Endothelial cell of umbilical vein (primary cell): ENCODE data around the gene ZNF26. TPM values are rescaled to one million over a fixed set of nuclear protein-coding genes. Genes with fewer than 3 reads are reported as not detected.

Experiments used
- BruUV-seq: library from RNA; stranded (reverse); fragments of 400-500 nt; replicated peaks from 2 replicates; lab custom pipeline; 2021; lab: Mats Ljungman, UMichigan
- CTCF ChIA-PET: fragments of 300-600, 350-600 bp; sonication (Branson Sonifier 250); formaldehyde crosslinking; loops from one replicate; lab custom pipeline; 2021; ENCODE audit warnings: antibody characterized with exemption, inconsistent platforms; lab: Charles Lee
- POLR2A ChIA-PET: fragments of 300-600, 350-600 bp; sonication (Branson Sonifier 250); formaldehyde crosslinking; loops from one replicate; lab custom pipeline; 2021; ENCODE audit warnings: antibody characterized with exemption, inconsistent platforms; lab: Charles Lee
- DNase-seq: peaks from one replicate; pipeline ENCODE4 v3.0.0-alpha.2; 2011; ENCODE audit warnings: low read depth, low spot score
- FAIRE-seq: peaks from 2 replicates; lab custom pipeline; 2011; peaks lifted over from hg19 to GRCh38; lab: Jason Lieb, UNC
- H2AFZ ChIP-seq: 2 replicates; pipeline ENCODE4 v1.6.0; 2012; ENCODE audit warnings: low read depth, low read length, control low read depth, inconsistent platforms
- H3K27ac ChIP-seq: 2 replicates; pipeline ENCODE4 v1.5.1; 2011; ENCODE audit warnings: low read depth, mild to moderate bottlenecking, control low read depth, low read length, moderate library complexity; ENCODE audit not compliant: insufficient read depth
- H3K27me3 ChIP-seq, 2 experiments: 2 replicates each; pipeline versions ENCODE4 v1.6.0 to v1.6.1; 2011; ENCODE audit warnings: low read length in 2 of 2, mixed read lengths in 1 of 2; ENCODE audit not compliant: control insufficient read depth in 2 of 2, insufficient read depth in 2 of 2
- H3K36me3 ChIP-seq, 2 experiments: 2 replicates in 1 of 2; 3 replicates in 1 of 2; pipeline ENCODE4 v1.5.1; 2011; ENCODE audit warnings: low read length in 2 of 2, mild to moderate bottlenecking in 1 of 2, moderate library complexity in 1 of 2; ENCODE audit not compliant: control insufficient read depth in 2 of 2, insufficient read depth in 2 of 2; ENCODE audit errors: extremely low read depth in 1 of 2
- H3K4me1 ChIP-seq: 3 replicates; pipeline ENCODE4 v1.5.1; 2011; ENCODE audit warnings: mild to moderate bottlenecking, low read length; ENCODE audit not compliant: control insufficient read depth, insufficient read depth; ENCODE audit errors: extremely low read depth
- H3K4me2 ChIP-seq: 2 replicates; pipeline ENCODE4 v1.6.1; 2011; ENCODE audit warnings: low read length, control low read depth, mixed read lengths; ENCODE audit not compliant: insufficient read depth
- H3K4me3 ChIP-seq, 3 experiments: fragments of 200-600 bp in 1 of 3; sonication (generic), shearing (Covaris generic) in 1 of 3; replicated peaks in 1 of 3; 2 replicates each; pipeline ENCODE4 v1.5.1; 2011 to 2016; ENCODE audit warnings: control low read depth in 3 of 3, low read length in 3 of 3, mild to moderate bottlenecking in 2 of 3, inconsistent platforms in 1 of 3, low read depth in 1 of 3, moderate library complexity in 1 of 3; ENCODE audit not compliant: insufficient read depth in 1 of 3
- H3K79me2 ChIP-seq: 2 replicates; pipeline ENCODE4 v1.6.0; 2012; ENCODE audit warnings: low read length, inconsistent platforms; ENCODE audit not compliant: control insufficient read depth, insufficient read depth
- H3K9ac ChIP-seq: replicated peaks from 2 replicates; pipeline ENCODE3; 2011; ENCODE audit warnings: low read length, control low read depth; ENCODE audit not compliant: insufficient read depth; ENCODE audit errors: extremely low read depth
- H3K9me1 ChIP-seq: replicated peaks from 3 replicates; pipeline ENCODE4 v1.6.0; 2011; ENCODE audit warnings: mild to moderate bottlenecking, low read length; ENCODE audit not compliant: control insufficient read depth, insufficient read depth; ENCODE audit errors: extremely low read depth
- H3K9me3 ChIP-seq: replicated peaks from 2 replicates; pipeline ENCODE4 v1.5.1; 2012; ENCODE audit warnings: low read length, inconsistent platforms; ENCODE audit not compliant: control insufficient read depth, insufficient read depth
- H4K20me1 ChIP-seq: replicated peaks from 2 replicates; pipeline ENCODE3; 2011; ENCODE audit warnings: mild to moderate bottlenecking, low read length; ENCODE audit not compliant: control insufficient read depth, insufficient read depth; ENCODE audit errors: extremely low read depth
- CTCF ChIP-seq, 2 donors: IDR thresholded peaks; 1 replicate in 1 of 2; 2 replicates in 1 of 2; pipeline ENCODE4 v1.5.1; 2011; ENCODE audit warnings: low read length in 2 of 2, mild to moderate bottlenecking in 2 of 2, moderate library complexity in 2 of 2, control low read depth in 1 of 2, inconsistent platforms in 1 of 2, low read depth in 1 of 2; ENCODE audit not compliant: insufficient read depth in 1 of 2; ENCODE audit errors: extremely low read depth in 1 of 2
- EZH2 ChIP-seq: IDR thresholded peaks from 2 replicates; pipeline ENCODE4 v1.6.1; 2012; ENCODE audit warnings: borderline replicate concordance, low read depth, mild to moderate bottlenecking, moderate library complexity, low read length, inconsistent platforms; ENCODE audit not compliant: severe bottlenecking
- FOS ChIP-seq: IDR thresholded peaks from 2 replicates; pipeline ENCODE4 v1.6.1; 2011; ENCODE audit warnings: mild to moderate bottlenecking, low read length, moderate library complexity, borderline replicate concordance; ENCODE audit not compliant: insufficient read depth
- JUN ChIP-seq: IDR thresholded peaks from 2 replicates; pipeline ENCODE4 v1.6.1; 2011; ENCODE audit warnings: borderline replicate concordance, low read depth; ENCODE audit not compliant: insufficient read length, insufficient read depth
- POLR2A ChIP-seq: IDR thresholded peaks from 2 replicates; pipeline ENCODE4 v1.6.1; 2012; ENCODE audit warnings: low read depth, mild to moderate bottlenecking, control low read depth, low read length
- dilution Hi-C: fragments of 300-500 bp; cut with MboI; formaldehyde crosslinking; loops from one replicate; pipeline ENCODE4 v1.15.0; 2019; ENCODE audit warnings: low sequenced_read_pairs; ENCODE audit not compliant: extremely low pct_ligation_motif_present
- intact Hi-C: fragments of 100-400 bp; cut with micrococcal nuclease; formaldehyde crosslinking; loops from one replicate; pipeline ENCODE4 v1.10.0; 2022
- polyA plus RNA-seq, 4 experiments: library from polyadenylated mRNA; depleted of rRNA in 3 of 4; stranded (reverse) in 3 of 4; unstranded in 1 of 4; fragments of >200 nt; gene quantifications; 2 replicates each; pipeline versions ENCODE4 v1.2.1 to v1.2.3, GENCODE V29; 2011 to 2012; ENCODE audit warnings: missing spikeins in 1 of 4
- total RNA-seq: library from RNA; stranded (reverse); gene quantifications from 2 replicates; pipeline ENCODE4 v1.2.3, GENCODE V29; 2021

ZNF26 gene
- total and polyA plus RNA-seq, 2 donors (not counting 3 experiments of a cell fraction or from before 2014, with no cell fraction given), result 5.9 to 11.1 TPM

- FAIRE-seq, result no peak
These were observed 44.7 kb upstream of the ZNF26 start for GRCh38 chr12:132941336-132941954.

More at GRCh38 chr12:132941336-132941954, 44.7 kb upstream of the ZNF26 start:
- dilution Hi-C loops (no loop called here), intact Hi-C loops (no loop called here)
- no peak for DNase-seq
- POLR2A ChIA-PET, result no interaction called here
- H3K36me3 ChIP-seq, result peaks cover 7 to 29% of the 10 kb centered on the region in 2 experiments
- H2AFZ ChIP-seq, result no peak overlapping the region
- H3K9me1 ChIP-seq, result no peaks in the 10 kb centered on the region
- no peaks in the 10 kb centered on the region for H3K79me2 ChIP-seq
- no peak overlapping the region for H3K4me2 ChIP-seq
- CTCF ChIA-PET, result no interaction called here
- H3K4me3 ChIP-seq, result no peak overlapping the region
- no peaks in the 10 kb centered on the region for H3K27me3 ChIP-seq
- no peaks in the 10 kb centered on the region for H3K4me1 ChIP-seq
- H4K20me1 ChIP-seq, result no peaks in the 10 kb centered on the region
- no peak overlapping the region for H3K9ac ChIP-seq
- no TSS peak for BruUV-seq
- no peak for TF ChIP-seq POLR2A
- no peak for TF ChIP-seq FOS
- no peak for TF ChIP-seq CTCF (IDR thresholded peaks at IDR 0.05; ENCODE audit: extremely low read depth in 1 of 2, insufficient read depth in 1 of 2, low read depth in 1 of 2, low read length in 2 of 2)
- TF ChIP-seq JUN, result no peak
- no peak for TF ChIP-seq EZH2
- peaks cover 9% of the 10 kb centered on the region for H3K9me3 ChIP-seq
- no peak overlapping the region for H3K27ac ChIP-seq
